ENCODE results near the gene SDF2. TPM values are rescaled to one million over a fixed set of nuclear protein-coding genes. Genes with fewer than 3 reads are reported as not detected.
A peak's percentile ranks its signal among the peaks of the same experiment; 100 is the strongest.
"Not testable (repeated sequence)": the region's sequence is repeated elsewhere in the genome, so short reads cannot be mapped to it uniquely, and the experiment has no call there.

SDF2 gene
- total RNA-seq, 1 donor from 2014 or later = 48.8 TPM

DNA sequence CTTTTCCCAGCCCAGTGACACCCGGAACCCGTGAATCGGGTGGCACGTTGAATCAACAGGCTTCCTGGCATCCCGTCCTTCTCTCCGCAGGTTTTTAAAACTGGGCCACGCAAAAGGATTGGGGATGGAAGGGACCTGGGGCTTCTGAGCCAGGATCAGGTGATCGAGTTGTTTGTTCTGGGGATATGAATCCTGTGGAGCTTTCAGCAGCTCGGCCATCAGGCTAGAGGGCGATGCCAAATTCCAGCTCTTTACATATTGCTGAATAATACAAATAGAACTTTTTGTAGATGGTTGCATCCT, 772 bp upstream of the SDF2 start:
- H3K4me3 ChIP-seq = peak overlapping the region; percentile 83
- H3K9me3 ChIP-seq = no peaks in the 10 kb centered on the region
- peaks cover 40% of the 10 kb centered on the region for H3K4me1 ChIP-seq
- no peak for DNase-seq
- H3K27ac ChIP-seq = peak overlapping the region; percentile 97
- peaks cover 25% of the 10 kb centered on the region for H3K36me3 ChIP-seq
- intact Hi-C loops (cut with DNase I) = no loop called here
- TF ChIP-seq CTCF (IDR thresholded peaks at IDR 0.05) = no peak
- no peaks in the 10 kb centered on the region for H3K27me3 ChIP-seq (ENCODE audit: low read depth)
- ATAC-seq = peak in 1 of 2 donors; percentile 10

- Histone ChIP-seq H3K36me3 (peaks cover 38% of the 10 kb centered on the region), H3K4me1 (peaks cover 34% of the 10 kb centered on the region)
- H3K9me3 ChIP-seq; H3K27me3 ChIP-seq (ENCODE audit: low read depth); ATAC-seq; H3K27ac ChIP-seq; intact Hi-C loops (cut with DNase I); DNase-seq; H3K4me3 ChIP-seq: not testable (repeated sequence)
These were observed 2.2 kb downstream of the SDF2 start for GRCh38 chr17:28659497-28659881.

GRCh38 chr17:28658766-28659496, 2.8 kb downstream of the SDF2 start:
- ATAC-seq; H3K4me3 ChIP-seq; DNase-seq; H3K27me3 ChIP-seq (ENCODE audit: low read depth); intact Hi-C loops (cut with DNase I); H3K9me3 ChIP-seq; H3K27ac ChIP-seq: not testable (repeated sequence)
- H3K4me1 ChIP-seq = peaks cover 29% of the 10 kb centered on the region
- H3K36me3 ChIP-seq = peaks cover 43% of the 10 kb centered on the region

DNA sequence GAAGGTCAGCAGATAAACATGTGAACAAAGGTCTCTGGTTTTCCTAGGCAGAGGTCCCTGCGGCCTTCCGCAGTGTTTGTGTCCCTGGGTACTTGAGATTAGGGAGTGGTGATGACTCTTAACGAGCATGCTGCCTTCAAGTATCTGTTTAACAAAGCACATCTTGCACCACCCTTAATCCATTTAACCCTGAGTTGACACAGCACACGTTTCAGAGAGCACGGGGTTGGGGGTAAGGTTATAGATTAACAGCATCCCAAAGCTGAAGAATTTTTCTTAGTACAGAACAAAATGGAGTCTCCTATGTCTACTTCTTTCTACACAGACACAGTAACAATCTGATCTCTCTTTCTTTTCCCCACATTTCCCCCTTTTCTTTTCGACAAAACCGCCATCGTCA, 3.4 kb downstream of the SDF2 start:
- ATAC-seq = not testable (repeated sequence)

GRCh38 chr17:28657756-28658155, 4.0 kb downstream of the SDF2 start:
- Histone ChIP-seq H3K27ac (no peak overlapping the region), H3K4me3 (no peak overlapping the region), H3K27me3 (ENCODE audit: low read depth) (no peaks in the 10 kb centered on the region), H3K4me1 (peaks cover 18% of the 10 kb centered on the region), H3K9me3 (no peaks in the 10 kb centered on the region), H3K36me3 (peaks cover 55% of the 10 kb centered on the region)
- DNase-seq (no peak), ATAC-seq (no peak)
- intact Hi-C loops (cut with DNase I) = no loop called here
- TF ChIP-seq CTCF (IDR thresholded peaks at IDR 0.05) = no peak

More for the DNA sequence above, 3.4 kb downstream of the SDF2 start:
- H3K9me3 ChIP-seq; H3K27me3 ChIP-seq (ENCODE audit: low read depth); H3K27ac ChIP-seq; intact Hi-C loops (cut with DNase I); H3K4me3 ChIP-seq; DNase-seq: not testable (repeated sequence)
- Histone ChIP-seq H3K36me3 (peaks cover 49% of the 10 kb centered on the region), H3K4me1 (peaks cover 24% of the 10 kb centered on the region)

GRCh38 chr17:28655160-28655559, 6.5 kb downstream of the SDF2 start:
- Histone ChIP-seq H3K4me1 (peaks cover 2% of the 10 kb centered on the region), H3K4me3 (no peak overlapping the region), H3K9me3 (no peaks in the 10 kb centered on the region), H3K27ac (no peak overlapping the region), H3K27me3 (ENCODE audit: low read depth) (no peaks in the 10 kb centered on the region), H3K36me3 (peaks cover 80% of the 10 kb centered on the region)
- intact Hi-C loops (cut with DNase I) = no loop called here
- ATAC-seq = no peak
- no peak for DNase-seq
- TF ChIP-seq CTCF (IDR thresholded peaks at IDR 0.05) = no peak

DNA sequence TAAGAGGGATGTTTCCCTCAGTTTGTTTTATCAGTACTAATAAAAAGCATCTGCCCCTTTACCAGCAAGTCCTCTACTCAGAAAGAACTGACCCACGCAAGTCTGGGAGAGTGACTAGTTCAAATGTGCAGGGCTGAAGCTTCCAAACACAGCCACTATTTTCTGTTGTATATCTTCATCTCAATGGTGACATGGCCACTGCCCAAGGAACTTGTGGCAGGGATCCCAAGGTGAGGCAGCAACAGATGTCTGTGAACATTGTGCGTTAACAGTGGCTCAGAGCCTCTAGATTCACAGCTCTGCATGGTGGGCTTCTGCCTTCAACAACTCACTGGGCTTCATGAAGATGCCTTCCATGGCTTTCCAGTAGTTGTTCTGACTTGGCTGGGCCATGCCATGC, 13.0 kb downstream of the SDF2 start:
- intact Hi-C loops (cut with DNase I) = no loop called here
- H3K27me3 ChIP-seq (ENCODE audit: low read depth) = no peaks in the 10 kb centered on the region
- H3K27ac ChIP-seq = no peak overlapping the region
- peaks cover 26% of the 10 kb centered on the region for H3K4me1 ChIP-seq
- H3K9me3 ChIP-seq = no peaks in the 10 kb centered on the region
- TF ChIP-seq CTCF (IDR thresholded peaks at IDR 0.05) = no peak
- no peak overlapping the region for H3K4me3 ChIP-seq
- peaks cover 54% of the 10 kb centered on the region for H3K36me3 ChIP-seq
- ATAC-seq (no peak), DNase-seq (no peak)

Measured in lower lobe of right lung (tissue), 2 donors.